ENCODE results near the gene MRPL44. TPM values are rescaled to one million over a fixed set of nuclear protein-coding genes. Genes with fewer than 3 reads are reported as not detected.

The MRPL44 gene
- total and polyA plus RNA-seq, 2 of the 8 experiments (the other 6 are each of a cell fraction or from before 2014, with no cell fraction given): 32.0 to 53.2 TPM

DNA sequence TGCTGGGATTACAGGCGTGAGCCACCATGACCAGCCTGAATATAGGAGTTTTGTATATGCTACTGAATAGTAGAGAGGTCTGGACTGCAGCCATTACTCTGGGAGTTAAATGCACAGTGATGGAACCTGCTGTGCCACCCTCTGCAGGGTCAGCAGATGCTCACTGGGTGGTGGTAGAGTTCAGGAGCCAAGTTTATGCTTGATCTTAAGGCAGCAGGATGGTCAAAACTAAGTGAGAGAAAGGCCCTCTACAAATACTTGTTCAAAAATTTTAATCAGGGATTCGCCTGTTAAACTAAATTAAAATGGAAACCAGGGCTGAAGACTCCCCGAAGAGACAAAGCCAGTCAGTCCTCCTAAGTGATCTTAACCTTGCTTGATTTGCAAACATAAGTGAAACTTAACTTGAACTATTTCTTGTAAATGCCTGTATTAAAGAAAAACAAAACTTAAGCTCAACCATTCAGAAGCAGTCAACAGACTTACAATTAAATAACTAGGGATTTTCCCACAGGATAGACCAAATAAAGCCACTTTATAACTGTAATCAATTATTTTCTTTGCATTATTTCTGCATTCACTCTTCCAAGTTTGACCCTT lies 7.9 kb upstream of the MRPL44 start:
- 73% methylated on average over 3 of the region's 3 CpGs; no CpG with 5 or more reads in 1 of the 2 experiments for WGBS, 2 experiments (ENCODE audit: extremely low coverage in 1 of 2, insufficient coverage in 1 of 2, insufficient read length in 1 of 2, insufficient replicate concordance in 2 of 2, low coverage in 1 of 2, low lambda C conversion rate in 2 of 2, missing lambda C conversion rate in 1 of 2)
- CTCF ChIA-PET (ENCODE audit: partially characterized antibody): interaction anchor here (1.1 to 1.2 kb wide), 3 partner anchors 21 to 88 kb away, joined by 3 to 5 read pairs (median 4); no protein-coding TSS in a partner anchor
- no peak for TF ChIP-seq RXRA (IDR thresholded peaks at IDR 0.05; ENCODE audit: insufficient read depth, low read depth, low read length)
- no peak for TF ChIP-seq CHD1 (IDR thresholded peaks at IDR 0.05; ENCODE audit: low read depth, low read length)
- TF ChIP-seq TBP (IDR thresholded peaks at IDR 0.05; ENCODE audit: low read depth, low read length): no peak
- TF ChIP-seq CBX8 (IDR thresholded peaks at IDR 0.05; ENCODE audit: borderline replicate concordance, low read depth, low read length): no peak
- no peak for TF ChIP-seq BCL11A (IDR thresholded peaks at IDR 0.05; ENCODE audit: low read depth in 2 of 2, low read length in 2 of 2)
- TF ChIP-seq ZNF274 (IDR thresholded peaks at IDR 0.05; ENCODE audit: borderline replicate concordance, extremely low read depth, low read length): no peak
- TF ChIP-seq SIX5 (IDR thresholded peaks at IDR 0.05; ENCODE audit: low read depth, low read length): no peak
- TF ChIP-seq, protein P1, sequence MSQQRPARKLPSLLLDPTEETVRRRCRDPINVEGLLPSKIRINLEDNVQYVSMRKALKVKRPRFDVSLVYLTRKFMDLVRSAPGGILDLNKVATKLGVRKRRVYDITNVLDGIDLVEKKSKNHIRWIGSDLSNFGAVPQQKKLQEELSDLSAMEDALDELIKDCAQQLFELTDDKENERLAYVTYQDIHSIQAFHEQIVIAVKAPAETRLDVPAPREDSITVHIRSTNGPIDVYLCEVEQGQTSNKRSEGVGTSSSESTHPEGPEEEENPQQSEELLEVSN (IDR thresholded peaks at IDR 0.05): no peak
- TF ChIP-seq SIN3A (conservative IDR thresholded peaks at IDR 0.05 in 1 of 2, IDR thresholded peaks at IDR 0.05 in 1 of 2; ENCODE audit: low read depth in 1 of 2, low read length in 2 of 2): no peak
- no peak for TF ChIP-seq RNF2 (IDR thresholded peaks at IDR 0.05; ENCODE audit: borderline replicate concordance, low read depth, low read length, missing control alignments, poor library complexity, severe bottlenecking)
- no peak for TF ChIP-seq HDAC2 (IDR thresholded peaks at IDR 0.05; ENCODE audit: borderline replicate concordance in 1 of 2, low read depth in 2 of 2, low read length in 2 of 2)

More for the DNA sequence above, 7.9 kb upstream of the MRPL44 start:
- Histone ChIP-seq H3K23me2 (ENCODE audit: low read depth, low read length) (no peaks in the 10 kb centered on the region), H3K36me3 (ENCODE audit: control insufficient read depth in 2 of 4, insufficient read depth in 4 of 4, low read length in 3 of 4) (no peaks in the 10 kb centered on the region), H3K23ac (ENCODE audit: insufficient read length) (no peak overlapping the region), H3K9ac (replicated peaks in 1 of 4; ENCODE audit: extremely low read depth in 1 of 4, low read depth in 3 of 4, low read length in 3 of 4) (no peak overlapping the region; a peak in 1 of 7 replicates), H2AK5ac (ENCODE audit: low read depth, low read length) (no peak overlapping the region), H3K4me2 (ENCODE audit: insufficient read depth in 1 of 2, low read depth in 2 of 2, low read length in 2 of 2) (no peak overlapping the region), H3K56ac (replicated peaks; ENCODE audit: insufficient read length, low read depth, low read length) (no peak overlapping the region), H3K27ac (ENCODE audit: low read depth, low read length) (no peak overlapping the region), H3K14ac (ENCODE audit: insufficient read length) (no peak overlapping the region), H4K91ac (replicated peaks; ENCODE audit: insufficient read length, low read length) (no peak overlapping the region), H3K18ac (ENCODE audit: extremely low read depth, low read length) (no peak overlapping the region), H2BK15ac (ENCODE audit: low read length) (0 out of 2 replicates have a peak overlapping the region, but pooled peaks have one; percentile 13), H2BK120ac (replicated peaks; ENCODE audit: low read depth, low read length) (no peak overlapping the region), H2AFZ (ENCODE audit: low read length) (no peak overlapping the region), H3K79me2 (ENCODE audit: control insufficient read depth in 1 of 2, insufficient read depth in 2 of 2, low read length in 2 of 2) (peaks cover 0 to 3% of the 10 kb centered on the region in 2 experiments; a peak in 2 of 4 replicates), H2BK5ac (ENCODE audit: low read depth, low read length) (no peak overlapping the region), H4K5ac (ENCODE audit: insufficient read length, low read depth, low read length) (no peak overlapping the region), H3K79me1 (ENCODE audit: low read depth, low read length) (no peaks in the 10 kb centered on the region; the same call in 1 of the 2 replicates), H4K20me1 (replicated peaks in 1 of 2; ENCODE audit: control insufficient read depth in 1 of 2, insufficient read depth in 2 of 2, low read length in 2 of 2) (no peaks in the 10 kb centered on the region), H4K8ac (ENCODE audit: extremely low read depth, insufficient read depth, low read length) (no peak overlapping the region), H3K27me3 (replicated peaks in 1 of 4; ENCODE audit: control insufficient read depth in 3 of 4, extremely low read depth in 1 of 4, insufficient read depth in 3 of 4, low read length in 3 of 4) (no peaks in the 10 kb centered on the region), H2BK20ac (ENCODE audit: low read length) (no peak overlapping the region), H3K9me3 (ENCODE audit: insufficient read depth in 2 of 2, low read depth in 1 of 2, low read length in 1 of 2) (no peaks in the 10 kb centered on the region), H3K4me1 (replicated peaks in 1 of 4; ENCODE audit: control insufficient read depth in 3 of 4, insufficient read depth in 4 of 4, low read length in 3 of 4) (peaks cover 0 to 16% (median 11%) of the 10 kb centered on the region in 4 experiments; a peak in 5 of 7 replicates), H3K4me3 (ENCODE audit: extremely low read depth in 1 of 4, insufficient read depth in 2 of 4, low read depth in 3 of 4, low read length in 4 of 4) (no peak overlapping the region), H2BK12ac (ENCODE audit: low read depth, low read length) (no peak overlapping the region), H3K4ac (replicated peaks; ENCODE audit: insufficient read length, low read depth, low read length) (peak overlapping the region; percentile 88)
- no peak for DNase-seq (ENCODE audit: low read depth in 1 of 2, low spot score in 2 of 2)
- no peak for FAIRE-seq
- POLR2A ChIA-PET (ENCODE audit: partially characterized antibody): interaction anchor here (1.8 kb wide), 1 partner anchor 8 kb away, joined by 4 read pairs; no protein-coding TSS in a partner anchor

Data from H1 (cell line).